HG02588 (cell line): ENCODE data around the gene DPF1.

Experiments used
- ATAC-seq: cut with Tn5 transposase; IDR thresholded peaks from one replicate; pipeline ENCODE4 v1.9.1; 2021; ENCODE audit warnings: mild to moderate bottlenecking, moderate library complexity; ENCODE audit not compliant: unreplicated experiment

DPF1 gene

DNA sequence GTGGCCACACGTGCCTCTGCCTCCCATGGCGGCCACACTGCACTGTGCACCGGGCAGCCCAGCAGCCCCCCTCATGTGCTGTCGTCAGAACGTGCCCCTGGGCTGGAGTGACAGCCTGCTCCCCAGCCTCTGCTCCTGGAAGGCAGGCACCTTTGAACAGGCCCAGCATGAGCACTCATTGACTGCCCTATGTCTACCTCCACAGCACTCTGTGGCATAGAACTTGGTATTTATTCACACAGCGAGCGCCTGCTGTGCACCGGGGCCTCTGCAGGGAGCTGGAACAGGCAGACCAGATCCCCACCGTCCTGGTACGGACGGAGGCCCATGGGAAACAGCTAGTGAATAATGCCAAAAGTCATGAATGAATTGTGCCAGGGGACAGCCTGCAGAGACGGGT lies 53.7 kb downstream of the DPF1 start:
- no peak for ATAC-seq

DNA sequence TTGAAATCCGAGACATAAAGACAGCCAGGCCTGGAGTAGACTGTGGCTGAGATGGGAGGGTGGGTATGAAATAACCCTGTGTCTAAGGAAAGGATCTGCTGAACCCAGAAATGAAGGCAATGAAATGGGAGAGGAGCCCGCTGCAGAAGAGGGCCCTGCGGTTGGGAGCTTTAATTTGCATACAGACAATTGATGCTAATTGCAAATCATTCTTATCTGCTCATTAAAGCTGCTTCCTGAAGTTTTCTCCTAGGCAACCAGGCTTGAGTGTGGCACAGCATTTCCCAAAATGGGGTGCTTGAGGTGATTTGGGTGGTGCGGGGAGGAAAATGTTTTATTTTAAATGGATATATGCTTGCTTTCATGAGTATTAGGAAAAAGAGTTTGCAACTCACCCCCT lies 55.4 kb downstream of the DPF1 start:
- no peak for ATAC-seq

- no peak for ATAC-seq
Measured at GRCh38 chr19:38165335-38165734, 58.7 kb downstream of the DPF1 start.

- ATAC-seq = no peak
Measured at GRCh38 chr19:38164526-38164925, 59.5 kb downstream of the DPF1 start.

GRCh38 chr19:38163419-38164290 lies 60.4 kb downstream of the DPF1 start:
- ATAC-seq = no peak

- ATAC-seq = no peak
Measured at GRCh38 chr19:38162632-38163031, 61.4 kb downstream of the DPF1 start.

- no peak for ATAC-seq
Measured at GRCh38 chr19:38162094-38162493, 61.9 kb downstream of the DPF1 start.
